Measurements from ENCODE around the gene LHFPL6.

LHFPL6 gene

GRCh38 chr13:39527961-39528660, 74.9 kb downstream of the LHFPL6 start:
- Histone ChIP-seq H3K9ac (ENCODE audit: low read depth, low read length) (no peak overlapping the region), H3K9me3 (ENCODE audit: control insufficient read depth, insufficient read depth, low read length) (no peaks in the 10 kb centered on the region), H3K4me1 (ENCODE audit: insufficient read depth, low read length) (peaks cover 18% of the 10 kb centered on the region), H3K36me3 (ENCODE audit: insufficient read depth, low read length) (no peaks in the 10 kb centered on the region)

GRCh38 chr13:39527301-39527700, 75.7 kb downstream of the LHFPL6 start:
- Histone ChIP-seq H3K9me3 (ENCODE audit: control insufficient read depth, insufficient read depth, low read length) (no peaks in the 10 kb centered on the region), H3K4me1 (ENCODE audit: insufficient read depth, low read length) (peaks cover 18% of the 10 kb centered on the region), H3K36me3 (ENCODE audit: insufficient read depth, low read length) (no peaks in the 10 kb centered on the region), H3K9ac (ENCODE audit: low read depth, low read length) (no peak overlapping the region)

GRCh38 chr13:39526499-39526898, 76.5 kb downstream of the LHFPL6 start:
- peaks cover 18% of the 10 kb centered on the region for H3K4me1 ChIP-seq (ENCODE audit: insufficient read depth, low read length)

GRCh38 chr13:39525506-39525905, 77.5 kb downstream of the LHFPL6 start:
- Histone ChIP-seq H3K36me3 (ENCODE audit: insufficient read depth, low read length) (no peaks in the 10 kb centered on the region), H3K4me1 (ENCODE audit: insufficient read depth, low read length) (peaks cover 13% of the 10 kb centered on the region), H3K9me3 (ENCODE audit: control insufficient read depth, insufficient read depth, low read length) (no peaks in the 10 kb centered on the region)

More at GRCh38 chr13:39526499-39526898, 76.5 kb downstream of the LHFPL6 start:
- Histone ChIP-seq H3K9me3 (ENCODE audit: control insufficient read depth, insufficient read depth, low read length) (no peaks in the 10 kb centered on the region), H3K36me3 (ENCODE audit: insufficient read depth, low read length) (no peaks in the 10 kb centered on the region), H3K9ac (ENCODE audit: low read depth, low read length) (no peak overlapping the region)

GRCh38 chr13:39524795-39525194, 78.2 kb downstream of the LHFPL6 start:
- Histone ChIP-seq H3K9me3 (ENCODE audit: control insufficient read depth, insufficient read depth, low read length) (no peaks in the 10 kb centered on the region), H3K4me1 (ENCODE audit: insufficient read depth, low read length) (peaks cover 12% of the 10 kb centered on the region; the same call in 1 of the 2 replicates), H3K36me3 (ENCODE audit: insufficient read depth, low read length) (no peaks in the 10 kb centered on the region), H3K9ac (ENCODE audit: low read depth, low read length) (no peak overlapping the region)

More at GRCh38 chr13:39525506-39525905, 77.5 kb downstream of the LHFPL6 start:
- no peak overlapping the region for H3K9ac ChIP-seq (ENCODE audit: low read depth, low read length)

- H3K9ac ChIP-seq (ENCODE audit: low read depth, low read length), result no peak overlapping the region
These were observed 80.7 kb downstream of the LHFPL6 start for GRCh38 chr13:39522329-39522728.

GRCh38 chr13:39521701-39522100, 81.3 kb downstream of the LHFPL6 start:
- Histone ChIP-seq H3K36me3 (ENCODE audit: insufficient read depth, low read length) (no peaks in the 10 kb centered on the region), H3K9me3 (ENCODE audit: control insufficient read depth, insufficient read depth, low read length) (no peaks in the 10 kb centered on the region), H3K4me1 (ENCODE audit: insufficient read depth, low read length) (peaks cover 5% of the 10 kb centered on the region; the same call in 1 of the 2 replicates), H3K9ac (ENCODE audit: low read depth, low read length) (no peak overlapping the region)

More at GRCh38 chr13:39522329-39522728, 80.7 kb downstream of the LHFPL6 start:
- H3K9me3 ChIP-seq (ENCODE audit: control insufficient read depth, insufficient read depth, low read length), result no peaks in the 10 kb centered on the region
- H3K36me3 ChIP-seq (ENCODE audit: insufficient read depth, low read length), result no peaks in the 10 kb centered on the region
- peaks cover 5% of the 10 kb centered on the region; the same call in 1 of the 2 replicates for H3K4me1 ChIP-seq (ENCODE audit: insufficient read depth, low read length)

GRCh38 chr13:39516096-39516495, 86.9 kb downstream of the LHFPL6 start:
- Histone ChIP-seq H3K9ac (ENCODE audit: low read depth, low read length) (no peak overlapping the region), H3K9me3 (ENCODE audit: control insufficient read depth, insufficient read depth, low read length) (no peaks in the 10 kb centered on the region), H3K36me3 (ENCODE audit: insufficient read depth, low read length) (no peaks in the 10 kb centered on the region), H3K4me1 (ENCODE audit: insufficient read depth, low read length) (peaks cover 19% of the 10 kb centered on the region)

GRCh38 chr13:39515224-39515714, 87.7 kb downstream of the LHFPL6 start:
- no peaks in the 10 kb centered on the region for H3K36me3 ChIP-seq (ENCODE audit: insufficient read depth, low read length)
- H3K9ac ChIP-seq (ENCODE audit: low read depth, low read length), result no peak overlapping the region
- peaks cover 22% of the 10 kb centered on the region for H3K4me1 ChIP-seq (ENCODE audit: insufficient read depth, low read length)
- no peaks in the 10 kb centered on the region for H3K9me3 ChIP-seq (ENCODE audit: control insufficient read depth, insufficient read depth, low read length)

GRCh38 chr13:39512687-39513086, 90.3 kb downstream of the LHFPL6 start:
- Histone ChIP-seq H3K9ac (ENCODE audit: low read depth, low read length) (no peak overlapping the region), H3K4me1 (ENCODE audit: insufficient read depth, low read length) (peaks cover 26% of the 10 kb centered on the region), H3K36me3 (ENCODE audit: insufficient read depth, low read length) (no peaks in the 10 kb centered on the region), H3K9me3 (ENCODE audit: control insufficient read depth, insufficient read depth, low read length) (no peaks in the 10 kb centered on the region)

GRCh38 chr13:39510316-39510695, 92.7 kb downstream of the LHFPL6 start:
- Histone ChIP-seq H3K36me3 (ENCODE audit: insufficient read depth, low read length) (no peaks in the 10 kb centered on the region), H3K4me1 (ENCODE audit: insufficient read depth, low read length) (peaks cover 20% of the 10 kb centered on the region), H3K9ac (ENCODE audit: low read depth, low read length) (no peak overlapping the region), H3K9me3 (ENCODE audit: control insufficient read depth, insufficient read depth, low read length) (no peaks in the 10 kb centered on the region; the same call in 1 of the 2 replicates)

- no peaks in the 10 kb centered on the region; the same call in 1 of the 2 replicates for H3K9me3 ChIP-seq (ENCODE audit: control insufficient read depth, insufficient read depth, low read length)
- H3K9ac ChIP-seq (ENCODE audit: low read depth, low read length), result no peak overlapping the region
- H3K36me3 ChIP-seq (ENCODE audit: insufficient read depth, low read length), result no peaks in the 10 kb centered on the region
- H3K4me1 ChIP-seq (ENCODE audit: insufficient read depth, low read length), result peaks cover 15% of the 10 kb centered on the region
These were observed 93.2 kb downstream of the LHFPL6 start for GRCh38 chr13:39509616-39510315.

- Histone ChIP-seq H3K4me1 (ENCODE audit: insufficient read depth, low read length) (peaks cover 23% of the 10 kb centered on the region), H3K36me3 (ENCODE audit: insufficient read depth, low read length) (no peaks in the 10 kb centered on the region), H3K9ac (ENCODE audit: low read depth, low read length) (no peak overlapping the region), H3K9me3 (ENCODE audit: control insufficient read depth, insufficient read depth, low read length) (no peaks in the 10 kb centered on the region; the same call in 1 of the 2 replicates)
These were observed 96.2 kb downstream of the LHFPL6 start for GRCh38 chr13:39506559-39507390.

- no peak overlapping the region for H3K9ac ChIP-seq (ENCODE audit: low read depth, low read length)
- peaks cover 25% of the 10 kb centered on the region for H3K4me1 ChIP-seq (ENCODE audit: insufficient read depth, low read length)
- no peaks in the 10 kb centered on the region for H3K36me3 ChIP-seq (ENCODE audit: insufficient read depth, low read length)
- H3K9me3 ChIP-seq (ENCODE audit: control insufficient read depth, insufficient read depth, low read length), result no peaks in the 10 kb centered on the region; the same call in 1 of the 2 replicates
These were observed 97.8 kb downstream of the LHFPL6 start for GRCh38 chr13:39505151-39505550.
